HG03442 (cell line): Measurements from ENCODE around the gene SLC6A3.
"Not testable (repeated sequence)": the region's sequence is repeated elsewhere in the genome, so short reads cannot be mapped to it uniquely, and the experiment has no call there.

Experiments used
- ATAC-seq: cut with Tn5 transposase; IDR thresholded peaks from one replicate; pipeline ENCODE4 v1.9.1; 2021; ENCODE audit warnings: mild to moderate bottlenecking, moderate library complexity; ENCODE audit not compliant: unreplicated experiment

SLC6A3 gene

GRCh38 chr5:1375871-1376810, 69.1 kb downstream of the SLC6A3 start:
- ATAC-seq = no peak

- ATAC-seq = no peak
These were observed 70.6 kb downstream of the SLC6A3 start for GRCh38 chr5:1374679-1375055.

- ATAC-seq = no peak
These were observed 71.1 kb downstream of the SLC6A3 start for GRCh38 chr5:1374030-1374678.

GRCh38 chr5:1371972-1372342, 73.3 kb downstream of the SLC6A3 start:
- not testable (repeated sequence) for ATAC-seq

- ATAC-seq = no peak
These were observed 73.8 kb downstream of the SLC6A3 start for GRCh38 chr5:1371218-1371971.

GRCh38 chr5:1370006-1370405, 75.2 kb downstream of the SLC6A3 start:
- ATAC-seq = no peak

- ATAC-seq = no peak
These were observed 76.5 kb downstream of the SLC6A3 start for GRCh38 chr5:1368756-1369155.

- ATAC-seq = no peak
These were observed 77.0 kb downstream of the SLC6A3 start for GRCh38 chr5:1368236-1368635.

- no peak for ATAC-seq
These were observed 78.1 kb downstream of the SLC6A3 start for GRCh38 chr5:1367149-1367548.

GRCh38 chr5:1366514-1366913, 78.7 kb downstream of the SLC6A3 start:
- no peak for ATAC-seq

- ATAC-seq = no peak
These were observed 81.0 kb downstream of the SLC6A3 start for GRCh38 chr5:1364211-1364610.

- ATAC-seq = no peak
These were observed 81.7 kb downstream of the SLC6A3 start for GRCh38 chr5:1363581-1363980.

GRCh38 chr5:1363160-1363559, 82.1 kb downstream of the SLC6A3 start:
- ATAC-seq = no peak

GRCh38 chr5:1362242-1363015, 82.8 kb downstream of the SLC6A3 start:
- no peak for ATAC-seq

- no peak for ATAC-seq
These were observed 84.4 kb downstream of the SLC6A3 start for GRCh38 chr5:1360861-1361260.

GRCh38 chr5:1360367-1360766, 84.9 kb downstream of the SLC6A3 start:
- not testable (repeated sequence) for ATAC-seq

GRCh38 chr5:1359713-1360112, 85.5 kb downstream of the SLC6A3 start:
- ATAC-seq = no peak

GRCh38 chr5:1359031-1359645, 86.1 kb downstream of the SLC6A3 start:
- no peak for ATAC-seq

GRCh38 chr5:1358726-1359025, 86.6 kb downstream of the SLC6A3 start:
- ATAC-seq = no peak

GRCh38 chr5:1357946-1358725, 87.1 kb downstream of the SLC6A3 start:
- ATAC-seq = no peak
